Measurements from ENCODE around the gene SYNJ1.
"Not testable (repeated sequence)": the region's sequence is repeated elsewhere in the genome, so short reads cannot be mapped to it uniquely, and the experiment has no call there.

The SYNJ1 gene, protein sequence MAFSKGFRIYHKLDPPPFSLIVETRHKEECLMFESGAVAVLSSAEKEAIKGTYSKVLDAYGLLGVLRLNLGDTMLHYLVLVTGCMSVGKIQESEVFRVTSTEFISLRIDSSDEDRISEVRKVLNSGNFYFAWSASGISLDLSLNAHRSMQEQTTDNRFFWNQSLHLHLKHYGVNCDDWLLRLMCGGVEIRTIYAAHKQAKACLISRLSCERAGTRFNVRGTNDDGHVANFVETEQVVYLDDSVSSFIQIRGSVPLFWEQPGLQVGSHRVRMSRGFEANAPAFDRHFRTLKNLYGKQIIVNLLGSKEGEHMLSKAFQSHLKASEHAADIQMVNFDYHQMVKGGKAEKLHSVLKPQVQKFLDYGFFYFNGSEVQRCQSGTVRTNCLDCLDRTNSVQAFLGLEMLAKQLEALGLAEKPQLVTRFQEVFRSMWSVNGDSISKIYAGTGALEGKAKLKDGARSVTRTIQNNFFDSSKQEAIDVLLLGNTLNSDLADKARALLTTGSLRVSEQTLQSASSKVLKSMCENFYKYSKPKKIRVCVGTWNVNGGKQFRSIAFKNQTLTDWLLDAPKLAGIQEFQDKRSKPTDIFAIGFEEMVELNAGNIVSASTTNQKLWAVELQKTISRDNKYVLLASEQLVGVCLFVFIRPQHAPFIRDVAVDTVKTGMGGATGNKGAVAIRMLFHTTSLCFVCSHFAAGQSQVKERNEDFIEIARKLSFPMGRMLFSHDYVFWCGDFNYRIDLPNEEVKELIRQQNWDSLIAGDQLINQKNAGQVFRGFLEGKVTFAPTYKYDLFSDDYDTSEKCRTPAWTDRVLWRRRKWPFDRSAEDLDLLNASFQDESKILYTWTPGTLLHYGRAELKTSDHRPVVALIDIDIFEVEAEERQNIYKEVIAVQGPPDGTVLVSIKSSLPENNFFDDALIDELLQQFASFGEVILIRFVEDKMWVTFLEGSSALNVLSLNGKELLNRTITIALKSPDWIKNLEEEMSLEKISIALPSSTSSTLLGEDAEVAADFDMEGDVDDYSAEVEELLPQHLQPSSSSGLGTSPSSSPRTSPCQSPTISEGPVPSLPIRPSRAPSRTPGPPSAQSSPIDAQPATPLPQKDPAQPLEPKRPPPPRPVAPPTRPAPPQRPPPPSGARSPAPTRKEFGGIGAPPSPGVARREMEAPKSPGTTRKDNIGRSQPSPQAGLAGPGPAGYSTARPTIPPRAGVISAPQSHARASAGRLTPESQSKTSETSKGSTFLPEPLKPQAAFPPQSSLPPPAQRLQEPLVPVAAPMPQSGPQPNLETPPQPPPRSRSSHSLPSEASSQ (N-terminal part only)

DNA sequence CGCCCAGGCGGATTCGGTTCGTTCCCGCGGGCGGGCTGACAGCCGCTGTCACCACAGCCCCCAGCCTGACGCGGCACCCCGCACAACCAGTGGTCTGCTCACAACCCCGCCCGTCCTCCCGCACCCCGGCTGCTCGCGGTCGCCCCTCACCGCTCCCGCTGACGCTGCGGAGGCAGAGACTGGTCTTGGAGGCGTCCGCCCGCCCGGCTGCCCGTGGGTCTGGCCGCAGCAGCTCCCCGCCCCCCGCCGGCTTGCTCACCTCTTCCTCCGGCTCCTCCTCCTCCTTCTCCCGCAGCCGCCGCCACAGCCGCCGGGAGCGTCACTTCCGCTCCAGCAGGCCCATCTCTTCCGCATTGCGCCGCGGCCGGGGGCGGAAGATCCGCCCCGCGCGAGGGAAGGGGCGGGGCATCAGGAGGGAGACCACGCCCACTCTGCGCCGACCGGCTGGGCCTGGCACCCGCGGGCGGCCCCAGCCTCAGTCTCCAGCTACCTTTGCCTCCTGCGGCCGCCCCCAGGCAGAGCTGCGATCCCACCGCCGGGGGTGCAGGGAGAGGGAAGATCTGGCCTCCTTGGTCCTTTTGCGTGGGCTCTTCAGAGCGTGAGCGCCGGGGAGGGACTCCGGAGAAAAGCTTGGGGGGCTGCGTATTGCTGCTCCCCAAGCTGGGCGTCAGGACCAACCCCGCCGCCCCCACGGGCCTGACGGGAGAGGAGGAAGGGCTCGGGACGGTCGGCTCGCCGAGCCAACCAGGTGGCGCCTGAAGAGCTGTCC, at the start of gene SYNJ1:
SYNJ1 (minus strand) TSS at position 327 of the 769 bp plus-strand sequence. CDS start 1,118 bp downstream, outside the sequence.
- TF ChIP-seq, protein P1, sequence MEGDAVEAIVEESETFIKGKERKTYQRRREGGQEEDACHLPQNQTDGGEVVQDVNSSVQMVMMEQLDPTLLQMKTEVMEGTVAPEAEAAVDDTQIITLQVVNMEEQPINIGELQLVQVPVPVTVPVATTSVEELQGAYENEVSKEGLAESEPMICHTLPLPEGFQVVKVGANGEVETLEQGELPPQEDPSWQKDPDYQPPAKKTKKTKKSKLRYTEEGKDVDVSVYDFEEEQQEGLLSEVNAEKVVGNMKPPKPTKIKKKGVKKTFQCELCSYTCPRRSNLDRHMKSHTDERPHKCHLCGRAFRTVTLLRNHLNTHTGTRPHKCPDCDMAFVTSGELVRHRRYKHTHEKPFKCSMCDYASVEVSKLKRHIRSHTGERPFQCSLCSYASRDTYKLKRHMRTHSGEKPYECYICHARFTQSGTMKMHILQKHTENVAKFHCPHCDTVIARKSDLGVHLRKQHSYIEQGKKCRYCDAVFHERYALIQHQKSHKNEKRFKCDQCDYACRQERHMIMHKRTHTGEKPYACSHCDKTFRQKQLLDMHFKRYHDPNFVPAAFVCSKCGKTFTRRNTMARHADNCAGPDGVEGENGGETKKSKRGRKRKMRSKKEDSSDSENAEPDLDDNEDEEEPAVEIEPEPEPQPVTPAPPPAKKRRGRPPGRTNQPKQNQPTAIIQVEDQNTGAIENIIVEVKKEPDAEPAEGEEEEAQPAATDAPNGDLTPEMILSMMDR (IDR thresholded peaks at IDR 0.05; ENCODE audit: borderline replicate concordance, insufficient read depth, low read depth, low read length) = no peak
- peak within 1 kb of the TSS; percentile 95 for H3K4me3 ChIP-seq (ENCODE audit: low read depth, low read length)

DNA sequence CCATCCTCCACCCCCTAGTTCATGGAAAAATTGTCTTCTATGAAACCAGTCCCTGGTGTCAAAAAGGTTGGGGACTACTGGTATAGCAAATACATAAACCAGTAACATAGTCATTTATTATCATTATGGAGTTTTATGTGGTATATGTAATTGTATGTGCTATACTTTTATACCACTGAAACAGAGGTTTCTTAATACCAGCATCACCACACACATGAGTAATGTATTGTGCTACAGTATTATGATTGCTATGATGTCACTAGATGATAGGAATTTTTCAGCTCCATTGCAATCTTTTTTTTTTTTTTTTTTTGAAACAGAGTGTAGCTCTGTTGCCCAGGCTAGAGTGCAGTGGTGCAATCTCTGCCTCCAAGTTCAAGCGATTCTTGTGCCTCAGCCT, 49.5 kb upstream of the SYNJ1 start:
- TF ChIP-seq, protein P1 (IDR thresholded peaks at IDR 0.05; ENCODE audit: borderline replicate concordance, insufficient read depth, low read depth, low read length) = no peak
- no peak overlapping the region for H3K4me3 ChIP-seq (ENCODE audit: low read depth, low read length)

DNA sequence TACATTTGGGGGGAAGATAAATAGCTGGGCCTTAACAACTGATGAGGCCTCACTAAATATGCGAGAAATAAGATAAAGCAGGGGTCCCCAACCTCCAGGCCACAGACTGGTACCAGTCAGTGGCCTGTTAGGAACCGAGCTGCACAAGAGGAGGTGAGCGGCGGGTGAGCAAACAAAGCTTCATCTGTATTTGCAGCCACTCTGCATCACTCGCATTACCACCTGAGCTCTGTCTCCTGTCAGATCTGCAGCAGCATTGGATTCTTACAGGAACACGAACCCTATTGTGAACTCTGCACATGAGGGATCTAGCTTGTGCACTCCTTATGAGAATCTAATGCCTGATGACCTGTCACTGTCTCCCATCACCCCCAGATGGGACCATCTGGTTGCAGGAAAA, 48.9 kb upstream of the SYNJ1 start:
- TF ChIP-seq, protein P1 (IDR thresholded peaks at IDR 0.05; ENCODE audit: borderline replicate concordance, insufficient read depth, low read depth, low read length) = no peak
- H3K4me3 ChIP-seq (ENCODE audit: low read depth, low read length) = no peak overlapping the region

DNA sequence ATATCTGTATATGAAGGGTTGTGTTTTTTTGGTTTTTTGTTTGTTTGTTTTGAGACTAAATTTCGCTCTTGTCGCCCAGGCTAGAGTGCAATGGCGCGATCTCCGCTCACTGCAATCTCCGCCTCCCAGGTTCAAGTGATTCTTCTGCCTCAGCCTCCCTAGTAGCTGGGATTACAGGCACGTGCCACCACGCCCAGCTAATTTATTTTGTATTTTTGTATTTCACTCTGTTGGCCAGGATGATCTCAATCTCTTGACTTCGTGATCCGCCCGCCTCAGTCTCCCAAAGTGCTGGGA, 45.2 kb upstream of the SYNJ1 start:
- not testable (repeated sequence) for H3K4me3 ChIP-seq (ENCODE audit: low read depth, low read length)

DNA sequence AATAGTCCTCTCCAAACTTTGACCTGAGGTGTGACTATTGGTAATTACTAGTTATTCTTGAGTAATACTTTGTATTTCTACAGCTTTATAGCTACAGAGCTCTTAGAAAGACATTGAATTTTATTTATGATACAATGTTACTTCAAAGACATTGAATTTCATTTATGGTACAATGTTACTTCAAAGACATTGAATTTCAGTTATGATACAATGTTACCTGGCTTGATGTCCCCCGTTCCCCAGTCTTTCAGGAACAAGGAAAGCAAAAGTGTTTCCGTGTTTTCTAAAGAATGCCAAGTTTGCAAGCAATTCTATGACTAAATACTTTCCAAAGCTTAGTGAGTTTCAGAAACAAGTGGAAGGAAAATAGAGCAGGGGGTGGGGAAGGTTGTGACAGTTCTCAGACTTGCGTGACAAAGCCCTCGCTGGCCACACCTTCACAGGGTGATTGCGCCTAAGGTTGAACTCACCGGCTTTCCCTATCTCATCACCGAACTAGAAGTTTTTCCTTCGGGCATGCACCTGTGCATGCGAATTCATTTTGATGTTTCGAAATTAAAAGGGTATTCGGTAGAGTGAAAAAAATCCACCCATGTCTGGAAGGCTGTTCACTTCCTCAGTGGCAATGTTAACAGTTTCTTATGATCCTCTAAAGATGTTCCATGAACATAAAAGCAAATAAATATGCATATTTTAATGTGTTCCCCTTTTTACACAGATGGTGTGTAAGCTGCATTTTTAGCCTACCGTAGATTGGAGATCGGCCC, 44.7 kb upstream of the SYNJ1 start:
- TF ChIP-seq, protein P1 (IDR thresholded peaks at IDR 0.05; ENCODE audit: borderline replicate concordance, insufficient read depth, low read depth, low read length) = no peak
- H3K4me3 ChIP-seq (ENCODE audit: low read depth, low read length) = peak overlapping the region; percentile 92

DNA sequence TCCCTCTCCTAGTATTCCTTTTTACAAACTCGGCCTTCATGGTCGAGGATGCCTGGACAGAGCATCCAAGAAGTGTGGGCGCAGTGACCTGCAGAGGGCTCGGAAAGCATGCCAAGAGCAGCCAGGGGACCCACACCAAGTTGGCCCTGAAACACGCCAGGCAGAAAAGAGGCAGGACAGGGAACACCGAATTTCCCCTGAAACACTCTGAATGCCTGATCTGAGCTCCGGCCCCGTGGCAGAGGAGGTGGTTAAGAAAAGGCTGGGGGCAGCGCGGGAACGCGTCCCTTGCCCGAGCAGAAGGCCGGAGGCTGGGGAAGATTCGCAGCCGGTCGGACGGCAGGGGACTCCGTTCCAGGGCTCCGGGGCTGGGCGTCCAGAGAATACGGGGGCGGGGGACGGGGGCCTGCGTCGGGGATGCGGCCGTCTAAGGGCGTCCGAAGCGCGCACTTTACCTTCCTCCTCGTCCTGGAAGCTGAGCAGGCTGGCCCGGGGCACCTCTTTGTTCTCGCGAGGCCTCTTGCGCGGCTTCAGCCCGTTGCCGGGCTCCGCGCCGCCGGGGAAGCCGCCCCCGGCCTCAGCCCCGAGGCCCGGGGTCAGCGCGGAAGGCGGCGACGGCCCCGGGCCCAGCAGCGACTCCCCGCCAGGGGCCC, 43.2 kb upstream of the SYNJ1 start:
- TF ChIP-seq, protein P1 (IDR thresholded peaks at IDR 0.05; ENCODE audit: borderline replicate concordance, insufficient read depth, low read depth, low read length) = no peak
- H3K4me3 ChIP-seq (ENCODE audit: low read depth, low read length) = peak overlapping the region; percentile 92
